GM23248 (cell line): ENCODE results near the gene EXOC2. TPM values are rescaled to one million over a fixed set of nuclear protein-coding genes. Genes with fewer than 3 reads are reported as not detected.

Experiments
- DNase-seq: peaks from one replicate; pipeline ENCODE4 v3.0.0-alpha.2; 2015
- H2AFZ ChIP-seq: fragments of 200-600 bp; sonication (generic); 2 replicates; pipeline ENCODE4 v1.6.1; 2016; ENCODE audit warnings: antibody characterized with exemption
- H3F3A ChIP-seq: fragments of 200-600 bp; sonication (generic); 2 replicates; pipeline ENCODE4 v1.6.1; 2016; ENCODE audit warnings: mild to moderate bottlenecking, antibody characterized with exemption, mixed run types; ENCODE audit not compliant: insufficient read depth
- H3K27ac ChIP-seq: fragments of 200-600 bp; sonication (generic); 2 replicates; pipeline ENCODE4 v1.5.1; 2016; ENCODE audit warnings: mild to moderate bottlenecking
- H3K27me3 ChIP-seq: fragments of 200-600 bp; sonication (generic); replicated peaks from 2 replicates; pipeline ENCODE4 v1.6.1; 2016; ENCODE audit warnings: mild to moderate bottlenecking; ENCODE audit not compliant: insufficient read depth
- H3K36me3 ChIP-seq: fragments of 200-600 bp; sonication (generic); 2 replicates; pipeline ENCODE4 v1.6.1; 2016; ENCODE audit warnings: low read depth, mild to moderate bottlenecking
- H3K4me1 ChIP-seq: fragments of 200-600 bp; sonication (generic); 2 replicates; pipeline ENCODE4 v1.6.1; 2016; ENCODE audit warnings: mild to moderate bottlenecking; ENCODE audit not compliant: insufficient read depth
- H3K4me2 ChIP-seq: fragments of 200-600 bp; sonication (generic); one replicate; pipeline ENCODE4 v1.6.1; 2016; ENCODE audit warnings: mild to moderate bottlenecking; ENCODE audit not compliant: unreplicated experiment
- H3K4me3 ChIP-seq: fragments of 200-600 bp; sonication (generic); 2 replicates; pipeline ENCODE4 v1.5.1; 2016; ENCODE audit warnings: mild to moderate bottlenecking
- H3K79me2 ChIP-seq: fragments of 200-600 bp; sonication (generic); 2 replicates; pipeline ENCODE4 v1.6.1; 2016; ENCODE audit warnings: mild to moderate bottlenecking; ENCODE audit not compliant: insufficient read depth
- H3K9ac ChIP-seq: fragments of 200-600 bp; sonication (generic); 2 replicates; pipeline ENCODE4 v1.6.1; 2016; ENCODE audit warnings: mild to moderate bottlenecking
- H3K9me2 ChIP-seq: fragments of 200-600 bp; sonication (generic); 2 replicates; pipeline ENCODE4 v1.6.1; 2016; ENCODE audit warnings: mixed run types, mild to moderate bottlenecking, moderate library complexity; ENCODE audit not compliant: insufficient read depth
- H3K9me3 ChIP-seq: fragments of 200-600 bp; sonication (generic); one replicate; pipeline ENCODE4 v1.6.1; 2017; ENCODE audit warnings: low read depth
- H4K20me1 ChIP-seq: fragments of 200-600 bp; sonication (generic); 2 replicates; pipeline ENCODE4 v1.6.0; 2016; ENCODE audit not compliant: insufficient read depth
- EZH2 ChIP-seq: fragments of 200-600 bp; sonication (generic); IDR thresholded peaks from 2 replicates; pipeline ENCODE4 v1.6.1; 2018; ENCODE audit warnings: antibody characterized with exemption, mild to moderate bottlenecking; ENCODE audit not compliant: insufficient read depth, poor library complexity, severe bottlenecking
- EZH2phosphoT487 ChIP-seq: fragments of 200-600 bp; sonication (generic); IDR thresholded peaks from 2 replicates; pipeline ENCODE4 v1.6.1; 2018; ENCODE audit warnings: antibody characterized with exemption, moderate library complexity, mild to moderate bottlenecking, low read depth; ENCODE audit not compliant: insufficient read depth
- WGBS, 2 experiments: methylation state at CpG; one replicate each; pipeline ENCODE4 v1.1.6; 2015 to 2017; ENCODE audit warnings: low lambda C conversion rate in 2 of 2, low coverage in 1 of 2; ENCODE audit errors: missing lambda C conversion rate in 2 of 2; 5-methylcytosine and 5-hydroxymethylcytosine counted together
- in situ Hi-C: fragments of 300-500 bp; cut with MboI; formaldehyde crosslinking; loops from 2 replicates; pipeline ENCODE4 v1.15.0; 2020
- polyA plus RNA-seq: library from polyadenylated mRNA; unstranded; fragments of >200 nt; fragmentation: Nextera tagmentation; extraction: Ambion mirVana; gene quantifications from 2 replicates; pipeline ENCODE4 v1.2.1, GENCODE V29; 2016
- total RNA-seq: library from RNA; depleted of rRNA; stranded (reverse); fragments of >200 nt; shearing (Covaris generic); gene quantifications from 2 replicates; pipeline ENCODE4 v1.2.3, GENCODE V29; 2014

The EXOC2 gene
- total and polyA plus RNA-seq, 2 experiments from 2014 or later: 17.5 to 32.9 TPM

DNA sequence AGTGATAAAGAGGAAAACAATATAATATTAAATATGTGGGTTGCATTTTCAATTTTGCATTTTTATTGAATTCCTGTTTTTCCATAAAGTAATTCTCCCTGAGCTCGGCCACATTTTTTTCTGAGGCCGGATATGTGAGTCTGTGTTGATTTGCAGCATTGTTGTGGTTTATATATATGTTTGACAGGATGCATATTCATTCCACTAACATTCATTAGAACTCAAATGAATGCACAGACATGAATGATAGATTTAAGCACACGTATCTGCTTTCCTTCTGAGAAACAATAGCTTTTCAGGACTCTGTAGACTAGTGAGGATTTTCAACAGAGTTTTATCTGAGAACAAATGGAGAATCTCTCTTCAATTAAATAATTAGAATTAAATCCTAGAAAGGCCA lies 10.6 kb upstream of the EXOC2 start:
- H3K4me1 ChIP-seq: no peaks in the 10 kb centered on the region
- WGBS, 2 experiments: 91 to 95% methylated on average over 3 of the region's 3 CpGs
- no peak overlapping the region for H3K9ac ChIP-seq
- H4K20me1 ChIP-seq: no peaks in the 10 kb centered on the region
- no peaks in the 10 kb centered on the region for H3K9me3 ChIP-seq
- in situ Hi-C loops: no loop called here
- no peaks in the 10 kb centered on the region for H3K9me2 ChIP-seq
- TF ChIP-seq EZH2phosphoT487: no peak
- TF ChIP-seq EZH2: no peak
- H3F3A ChIP-seq: no peaks in the 10 kb centered on the region
- no peak overlapping the region for H3K4me2 ChIP-seq
- H3K36me3 ChIP-seq: no peaks in the 10 kb centered on the region
- H3K27me3 ChIP-seq: no peaks in the 10 kb centered on the region
- no peaks in the 10 kb centered on the region for H3K79me2 ChIP-seq
- no peak overlapping the region for H3K4me3 ChIP-seq
- no peak for DNase-seq
- no peak overlapping the region for H2AFZ ChIP-seq
- H3K27ac ChIP-seq: no peak overlapping the region

- Histone ChIP-seq H3K36me3 (no peaks in the 10 kb centered on the region), H2AFZ (no peak overlapping the region), H3K9me2 (no peaks in the 10 kb centered on the region), H3K79me2 (no peaks in the 10 kb centered on the region), H3K27ac (no peak overlapping the region), H4K20me1 (no peaks in the 10 kb centered on the region), H3K9me3 (no peaks in the 10 kb centered on the region), H3K4me1 (no peaks in the 10 kb centered on the region), H3F3A (no peaks in the 10 kb centered on the region), H3K4me3 (no peak overlapping the region), H3K9ac (no peak overlapping the region), H3K27me3 (no peaks in the 10 kb centered on the region), H3K4me2 (no peak overlapping the region)
- no peak for DNase-seq
- 62 to 70% methylated on average over 11 of the region's 11 CpGs for WGBS, 2 experiments
- TF ChIP-seq EZH2: no peak
- TF ChIP-seq EZH2phosphoT487: no peak
- in situ Hi-C loops: no loop called here
Measured at GRCh38 chr6:701700-702479, 9.0 kb upstream of the EXOC2 start.

DNA sequence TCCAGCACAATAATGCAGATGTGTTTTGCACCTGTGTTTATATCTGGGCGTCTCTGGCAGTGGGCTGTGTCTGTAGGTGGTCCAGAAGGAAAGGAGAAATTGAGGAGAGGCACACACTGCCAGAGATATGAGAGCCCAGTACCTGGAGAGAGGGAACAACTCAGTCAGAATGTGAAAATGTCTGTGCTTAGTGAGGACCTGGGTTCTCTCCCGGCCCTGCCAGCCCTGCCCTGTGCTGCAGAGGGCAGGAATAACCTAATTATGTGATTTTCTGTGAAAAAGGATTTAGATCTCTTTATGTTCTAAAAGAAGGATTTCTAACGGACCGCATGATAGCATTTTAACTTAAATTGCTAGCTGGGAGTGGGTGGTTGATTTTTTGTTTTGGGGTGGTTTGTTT lies 8.3 kb upstream of the EXOC2 start:
- H3K27me3 ChIP-seq: no peaks in the 10 kb centered on the region

DNA sequence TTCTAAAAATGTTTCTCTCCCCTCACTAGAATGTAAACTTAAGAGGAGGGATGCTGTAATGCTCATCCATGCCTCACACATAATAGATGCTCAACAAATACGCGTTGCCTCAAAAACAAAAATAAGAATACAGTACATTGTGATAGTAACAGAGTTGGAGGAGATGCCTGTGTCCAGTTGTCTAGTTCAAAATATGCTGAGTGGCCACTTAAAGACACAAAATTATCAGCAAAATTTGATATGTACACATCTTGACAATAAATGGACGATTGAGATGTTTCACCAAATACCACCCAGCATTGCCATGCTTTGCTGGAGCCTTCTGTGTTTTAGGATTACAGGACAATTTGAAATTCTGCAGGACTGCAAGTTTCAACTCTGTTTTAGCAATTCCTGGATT lies 7.6 kb upstream of the EXOC2 start:
- Histone ChIP-seq H4K20me1 (no peaks in the 10 kb centered on the region), H3K4me2 (no peak overlapping the region), H3K9ac (no peak overlapping the region), H3K9me2 (no peaks in the 10 kb centered on the region), H3K27me3 (no peaks in the 10 kb centered on the region), H2AFZ (no peak overlapping the region), H3K4me3 (no peak overlapping the region), H3F3A (no peaks in the 10 kb centered on the region), H3K4me1 (no peaks in the 10 kb centered on the region), H3K27ac (no peak overlapping the region), H3K79me2 (no peaks in the 10 kb centered on the region), H3K9me3 (no peaks in the 10 kb centered on the region), H3K36me3 (no peaks in the 10 kb centered on the region)
- in situ Hi-C loops: no loop called here
- 78 to 79% methylated on average over 3 of the region's 3 CpGs for WGBS, 2 experiments
- no peak for DNase-seq
- TF ChIP-seq EZH2 (no peak), EZH2phosphoT487 (no peak)

More for the DNA sequence above, 8.3 kb upstream of the EXOC2 start:
- Histone ChIP-seq H3K9me3 (no peaks in the 10 kb centered on the region), H3K36me3 (no peaks in the 10 kb centered on the region), H3K4me2 (no peak overlapping the region), H3K79me2 (no peaks in the 10 kb centered on the region), H3F3A (no peaks in the 10 kb centered on the region), H3K27ac (no peak overlapping the region), H3K9ac (no peak overlapping the region), H3K9me2 (no peaks in the 10 kb centered on the region), H4K20me1 (no peaks in the 10 kb centered on the region), H3K4me3 (no peak overlapping the region), H3K4me1 (no peaks in the 10 kb centered on the region), H2AFZ (no peak overlapping the region)
- 41 to 46% methylated on average over 4 of the region's 4 CpGs for WGBS, 2 experiments
- in situ Hi-C loops: no loop called here
- no peak for DNase-seq
- TF ChIP-seq EZH2phosphoT487 (no peak), EZH2 (no peak)
